DMS53 (cell line): ENCODE results near the gene CCDC169.
"Not testable (repeated sequence)": the region's sequence is repeated elsewhere in the genome, so short reads cannot be mapped to it uniquely, and the experiment has no call there.

Source experiments
- DNase-seq: peaks from one replicate; lab custom pipeline; 2025; lab: John Stamatoyannopoulos, UW

The CCDC169 gene

DNA sequence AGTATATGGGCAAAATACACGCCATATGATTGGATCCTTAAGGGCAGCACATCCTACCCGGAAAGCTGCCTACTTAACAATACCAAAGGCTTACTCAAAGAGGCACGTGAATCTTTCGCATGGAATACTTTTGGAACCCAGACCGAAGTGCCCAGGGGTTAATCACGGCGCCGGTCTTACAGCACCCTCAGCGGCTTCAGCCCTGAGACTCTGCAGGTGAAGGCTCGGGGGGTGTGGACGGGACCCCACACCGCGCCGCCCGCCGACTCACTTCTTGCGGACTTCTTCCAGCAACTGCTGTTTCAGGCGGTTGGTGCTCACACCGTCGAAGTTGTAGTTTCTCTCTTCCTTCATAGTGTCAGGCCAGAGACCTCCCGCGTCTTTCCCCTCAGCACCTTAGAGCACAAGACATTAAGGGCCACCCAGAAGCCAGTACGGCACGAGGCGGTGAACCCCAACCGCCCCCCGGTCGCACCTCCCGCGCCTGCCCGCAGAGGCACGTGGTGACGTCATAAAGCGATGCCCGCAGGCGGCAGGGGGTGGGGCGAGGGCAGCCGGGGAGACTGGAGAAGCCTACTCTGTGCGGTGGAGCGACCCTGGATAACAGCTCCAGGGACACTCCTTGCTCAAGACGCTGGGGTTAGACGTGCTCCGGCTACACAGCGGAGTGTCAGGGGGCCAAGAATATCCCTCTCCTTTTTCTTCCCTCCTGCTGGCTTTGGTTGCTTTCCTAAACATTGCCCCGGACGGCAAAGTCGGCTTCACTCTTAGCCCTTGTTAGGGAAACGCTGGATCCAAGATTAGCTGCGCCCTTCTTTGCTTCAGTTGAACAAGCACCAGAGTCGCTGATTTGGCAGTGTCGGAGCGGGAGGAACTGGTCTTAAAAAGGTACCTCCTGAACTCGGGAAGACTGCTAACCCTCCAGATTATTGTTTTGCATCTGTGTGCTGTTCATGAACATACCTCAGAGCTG, at the start of gene CCDC169:
Gene CCDC169, minus strand, starts transcription at position 449 of the 973 bp plus-strand sequence. Its CDS starts 95 bp downstream, at position 354.
- DNase-seq, result peak; percentile 73

- peak; percentile 95 for DNase-seq
These were observed 48.8 kb upstream of the CCDC169 start, which contains the start of gene SPART for GRCh38 chr13:36346222-36347083. Gene SPART, minus strand, starts transcription at chr13:36346394. Its CDS starts 10,564 bp downstream, at chr13:36335830.

DNA sequence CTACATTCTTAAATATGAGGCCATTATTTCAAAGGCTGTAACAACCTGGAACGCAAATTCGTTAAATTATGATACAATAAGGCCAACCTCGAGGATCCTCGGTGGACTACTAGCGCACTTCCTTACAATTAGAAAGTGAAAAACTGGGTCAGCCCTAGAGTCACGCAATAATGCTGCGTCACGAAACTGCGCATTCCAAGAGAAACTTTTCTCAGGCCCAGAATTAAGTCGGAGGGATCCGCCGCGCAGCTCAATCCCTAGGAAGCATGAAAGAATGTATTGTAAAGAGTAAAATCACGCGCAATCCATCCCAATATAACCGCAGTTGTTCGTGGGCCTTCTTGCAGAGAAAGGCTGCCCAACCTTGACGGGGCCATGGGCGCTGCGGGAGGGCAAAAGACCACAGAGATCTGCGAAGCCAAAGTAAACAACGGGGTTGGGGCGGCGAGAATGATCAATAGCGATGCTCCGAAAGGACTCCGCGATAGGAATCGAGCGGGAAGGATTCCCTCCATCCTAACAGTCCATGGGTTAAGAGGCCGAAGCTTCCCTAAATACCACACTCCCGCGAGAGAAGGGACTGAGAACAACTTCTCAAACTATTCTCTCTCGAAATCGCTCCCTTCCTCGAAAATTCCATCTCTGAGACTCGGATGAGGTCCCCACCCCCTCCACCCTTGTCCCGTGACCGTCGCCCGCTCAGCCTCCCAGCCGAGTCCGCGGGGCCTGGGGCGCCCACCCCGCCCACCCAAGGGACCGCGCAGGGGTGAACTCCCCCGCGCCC, 48.0 kb upstream of the CCDC169 start:
- peak; percentile 75 for DNase-seq

GRCh38 chr13:36344886-36345437, 47.3 kb upstream of the CCDC169 start:
- peak; percentile 53 for DNase-seq

DNA sequence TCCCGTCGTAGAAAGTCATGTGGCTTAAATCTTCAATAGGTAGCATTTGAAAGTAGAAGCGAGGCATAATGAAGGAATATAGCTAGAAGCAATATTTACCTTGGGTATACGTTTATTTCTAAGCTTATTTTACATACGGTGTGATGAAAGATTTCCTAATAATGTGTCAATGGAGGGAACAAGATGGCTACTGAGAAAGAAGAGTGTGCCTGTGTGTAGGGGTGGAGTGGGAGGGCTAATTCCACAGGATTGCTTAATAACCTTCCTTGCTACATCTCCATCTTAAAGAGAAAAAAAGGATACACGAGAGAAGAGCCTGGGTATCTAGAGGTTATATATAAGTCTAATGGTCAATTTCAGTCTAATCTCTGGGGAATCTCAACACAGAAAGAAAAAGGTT, 46.6 kb upstream of the CCDC169 start:
- no peak for DNase-seq

DNA sequence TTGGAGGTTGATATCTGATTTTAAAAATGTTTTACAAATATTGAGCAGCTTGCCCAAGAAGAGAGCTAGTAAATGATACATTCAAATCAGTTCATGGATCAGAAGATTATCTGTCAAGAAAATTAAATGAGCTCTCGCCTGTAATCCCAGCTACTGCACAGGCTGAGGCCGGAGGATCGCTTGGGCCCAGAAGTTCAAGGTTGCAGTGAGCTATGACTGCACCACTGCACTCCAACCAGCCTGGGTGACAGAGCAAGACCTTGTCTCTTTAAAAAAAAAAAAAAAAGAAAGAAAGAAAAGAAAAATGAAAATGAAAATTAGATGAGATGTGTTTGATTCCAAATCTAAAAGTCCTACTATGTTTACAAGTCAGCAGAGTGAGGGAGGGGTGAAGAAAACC, 46.2 kb upstream of the CCDC169 start:
- no peak for DNase-seq

- DNase-seq, result no peak
These were observed 45.1 kb upstream of the CCDC169 start for GRCh38 chr13:36342715-36343114.

- no peak for DNase-seq
These were observed 44.1 kb upstream of the CCDC169 start for GRCh38 chr13:36341718-36342117.

- DNase-seq, result no peak
These were observed 42.1 kb upstream of the CCDC169 start for GRCh38 chr13:36339600-36340155.

DNA sequence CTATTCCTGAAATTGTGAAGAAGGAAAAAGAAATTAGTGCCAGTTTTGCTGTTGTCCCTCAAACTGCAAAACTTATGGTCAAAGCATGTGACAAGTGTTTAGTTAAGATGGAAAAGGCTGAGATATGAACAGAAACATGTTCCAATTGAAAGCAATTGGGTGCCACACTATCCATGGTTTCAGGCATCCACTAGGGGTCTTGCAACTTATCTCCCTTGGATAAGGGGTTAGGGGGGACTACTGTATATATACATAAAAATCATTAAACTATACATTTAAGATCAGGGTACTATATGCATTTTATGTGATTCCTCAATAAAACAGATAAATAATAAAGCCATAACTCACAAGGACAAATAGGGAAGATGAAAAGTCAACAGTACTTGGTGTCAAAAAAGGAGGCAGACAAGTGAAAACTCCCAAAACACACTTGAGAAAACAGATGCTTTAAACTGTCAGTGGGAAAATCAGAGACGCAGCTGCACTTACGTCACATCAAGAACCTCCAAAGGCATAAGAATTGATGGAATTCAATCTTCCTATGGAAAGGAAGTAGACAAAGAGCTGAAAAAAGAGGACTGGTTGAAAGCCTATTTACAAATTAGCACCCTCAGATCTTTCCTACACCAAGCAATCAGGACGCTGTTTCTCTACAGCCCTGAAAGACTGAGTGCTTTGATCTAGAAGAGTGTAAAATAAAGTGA, 40.5 kb upstream of the CCDC169 start:
- no peak for DNase-seq

- no peak for DNase-seq
These were observed 35.4 kb upstream of the CCDC169 start for GRCh38 chr13:36332986-36333385.

DNA sequence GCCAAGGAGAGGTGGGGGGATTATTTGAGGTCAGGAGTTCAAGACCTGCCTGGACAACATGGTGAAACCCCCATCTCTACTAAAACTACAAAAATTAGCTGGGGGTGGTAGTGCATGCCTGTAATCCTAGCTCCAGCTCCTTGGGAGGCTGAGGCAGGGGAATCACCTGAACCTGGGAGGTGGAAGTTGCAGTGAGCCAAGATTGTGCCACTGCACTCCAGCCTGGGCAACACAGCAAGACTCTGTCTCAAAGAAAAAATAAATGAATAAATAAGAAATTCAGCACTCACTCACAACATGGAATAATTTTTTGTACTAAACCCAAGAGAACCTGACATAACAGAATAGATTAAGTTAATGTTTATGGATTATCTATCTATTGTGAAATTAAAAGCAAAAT, 34.6 kb upstream of the CCDC169 start:
- not testable (repeated sequence) for DNase-seq

GRCh38 chr13:36331280-36331679, 33.7 kb upstream of the CCDC169 start:
- DNase-seq, result no peak

GRCh38 chr13:36329361-36329760, 31.7 kb upstream of the CCDC169 start:
- DNase-seq, result no peak

- DNase-seq, result no peak
These were observed 31.2 kb upstream of the CCDC169 start for GRCh38 chr13:36328821-36329220.

DNA sequence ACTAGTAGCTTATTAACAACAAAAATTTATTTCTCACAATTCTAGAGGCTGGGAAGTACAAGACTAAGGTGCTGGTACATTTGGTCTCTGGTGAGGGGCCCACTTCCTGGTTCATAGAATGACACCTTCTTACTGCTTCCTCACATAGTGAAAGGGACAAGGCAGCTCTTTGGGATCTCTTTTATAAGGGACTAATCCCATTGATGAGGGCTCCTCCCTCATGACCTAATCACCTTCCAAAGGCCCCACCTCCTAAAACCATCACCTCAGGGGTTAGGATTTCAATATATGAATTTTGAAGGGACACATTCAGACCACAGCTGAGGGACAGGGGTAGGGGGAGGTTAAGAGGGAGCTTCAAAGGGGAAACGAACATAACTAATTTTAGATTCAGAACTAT, 28.3 kb upstream of the CCDC169 start:
- no peak for DNase-seq

- not testable (repeated sequence) for DNase-seq
These were observed 27.3 kb upstream of the CCDC169 start for GRCh38 chr13:36324881-36325280.

DNA sequence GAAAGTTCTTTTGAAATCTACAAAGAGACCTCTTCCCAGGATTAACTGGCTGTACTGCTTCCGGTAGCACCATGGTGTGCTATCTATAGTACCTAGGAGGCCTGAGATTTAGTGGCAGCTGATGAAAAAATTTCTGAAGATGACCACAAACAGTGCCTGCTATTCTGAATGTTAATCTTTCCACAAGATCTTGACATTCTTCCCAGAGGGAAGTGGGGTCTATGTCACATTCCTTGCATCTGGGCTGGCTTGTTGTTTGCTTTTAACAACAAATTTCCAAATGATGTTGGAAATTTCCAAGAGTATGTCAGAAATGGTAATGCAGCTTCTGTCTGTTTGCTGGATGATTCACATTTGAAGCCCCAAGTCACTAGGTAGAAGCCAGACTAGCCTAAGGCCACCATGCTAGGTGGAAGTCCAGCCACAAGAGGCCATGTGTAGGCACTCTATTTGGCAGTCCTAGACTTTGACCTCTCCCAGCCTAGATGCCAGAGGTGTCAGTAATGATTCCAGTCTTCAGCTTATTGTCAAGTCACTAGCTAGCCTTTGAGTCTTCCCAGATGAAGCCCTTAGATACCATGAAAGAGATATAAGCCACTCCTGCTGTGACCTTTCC, 26.4 kb upstream of the CCDC169 start:
- DNase-seq, result no peak

DNA sequence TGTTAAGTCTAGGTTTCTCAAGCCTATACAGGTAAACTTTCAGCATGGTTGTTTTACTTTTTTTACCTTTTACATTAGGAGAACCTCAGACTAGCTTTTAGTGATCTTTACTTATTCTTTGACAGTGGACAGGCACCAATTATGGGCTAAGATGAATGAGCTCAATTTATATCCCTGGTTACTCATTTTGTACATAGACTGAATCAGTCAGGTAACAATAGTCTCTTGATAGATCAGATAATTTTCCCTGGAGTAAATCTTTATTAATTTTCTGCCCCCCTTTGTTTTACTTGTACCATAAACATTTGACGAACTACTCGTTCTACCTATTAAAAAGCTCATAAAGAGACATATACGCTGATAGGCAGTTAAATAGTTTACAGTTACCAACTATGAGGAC, 25.8 kb upstream of the CCDC169 start:
- DNase-seq, result no peak

DNA sequence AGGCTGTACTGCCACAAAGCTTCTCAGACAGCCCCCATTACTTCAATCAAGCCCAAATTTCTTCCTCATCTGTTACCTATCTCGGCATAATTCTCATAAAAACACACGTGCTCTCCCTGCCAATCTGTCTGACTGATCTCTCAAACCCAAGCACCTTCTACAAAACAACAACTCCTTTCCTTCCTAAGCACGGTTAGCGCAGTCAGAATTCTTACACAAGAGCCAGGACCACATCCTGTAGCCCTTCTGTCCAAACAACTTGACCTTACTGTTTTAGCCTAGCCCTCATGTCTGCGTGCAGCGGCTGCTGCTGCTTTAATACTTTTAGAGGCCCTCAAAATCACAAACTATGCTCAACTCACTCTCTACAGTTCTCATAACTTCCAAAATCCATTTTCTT, 22.2 kb upstream of the CCDC169 start:
- DNase-seq, result not testable (repeated sequence)
